Measurements from ENCODE around the gene C6orf62.
A peak's percentile ranks its signal among the peaks of the same experiment; 100 is the strongest.
"Not testable (repeated sequence)": the region's sequence is repeated elsewhere in the genome, so short reads cannot be mapped to it uniquely, and the experiment has no call there.

The C6orf62 gene

GRCh38 chr6:24699521-24700359 is 19.2 kb downstream of the C6orf62 start:
- DNase-seq (ENCODE audit: low spot score): no peak

DNA sequence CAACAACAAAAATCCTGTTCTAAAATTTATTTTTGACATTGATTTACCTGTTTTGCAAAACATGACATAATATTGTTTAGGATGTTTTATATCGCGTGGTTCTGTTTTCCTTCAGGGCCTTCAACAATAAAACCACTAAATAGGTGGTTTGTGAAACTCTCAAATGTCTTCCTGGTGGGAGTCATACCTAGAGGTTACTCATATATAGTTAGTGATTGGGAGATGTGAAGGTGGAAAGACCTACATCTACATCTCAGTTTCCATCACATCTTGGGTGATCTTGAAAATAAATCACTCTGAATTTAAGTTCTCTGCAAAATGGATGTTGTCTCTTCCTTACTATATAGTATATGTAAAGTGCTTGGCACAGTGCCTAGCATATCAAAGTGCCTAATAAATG is 22.9 kb downstream of the C6orf62 start:
- no peak for DNase-seq (ENCODE audit: low spot score)

GRCh38 chr6:24695635-24696034 is 23.3 kb downstream of the C6orf62 start:
- not testable (repeated sequence) for DNase-seq (ENCODE audit: low spot score)

- DNase-seq (ENCODE audit: low spot score): no peak
Measured at GRCh38 chr6:24694198-24694597, 24.8 kb downstream of the C6orf62 start.

DNA sequence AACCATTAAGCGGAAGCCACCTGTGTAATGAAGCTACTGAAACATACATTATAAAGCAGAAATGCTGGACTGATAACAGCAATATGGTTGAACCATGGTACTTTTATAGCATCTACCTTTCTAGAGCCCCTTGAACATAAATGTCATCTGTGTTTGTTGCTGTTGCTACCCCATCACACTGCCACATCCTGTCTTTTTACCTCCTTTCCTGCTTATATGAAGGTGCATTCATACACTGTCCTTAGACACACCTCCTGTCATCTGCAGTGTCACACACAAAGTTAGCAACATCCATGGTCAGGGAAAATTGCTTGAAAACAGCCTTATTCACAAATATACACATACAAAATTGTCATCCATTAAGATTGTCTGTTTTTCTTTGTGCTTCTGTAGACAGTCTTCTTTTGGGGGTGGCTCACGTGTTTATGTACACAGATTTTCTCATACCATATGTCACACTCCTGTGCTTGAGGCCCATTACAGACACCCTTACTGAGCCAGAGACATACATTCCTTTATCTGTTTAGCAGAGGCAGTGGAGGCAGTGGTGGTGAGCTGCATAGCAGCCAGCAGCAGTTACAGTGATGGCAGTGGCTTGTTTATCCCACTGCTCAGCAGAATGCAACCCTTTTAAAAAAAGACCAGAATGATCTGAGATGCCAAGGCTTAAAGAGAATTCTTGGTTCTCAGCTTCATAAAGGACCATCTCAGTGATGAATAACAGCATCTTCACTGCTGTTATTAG is 25.9 kb downstream of the C6orf62 start:
- no peak for DNase-seq (ENCODE audit: low spot score)

GRCh38 chr6:24692415-24692814 is 26.5 kb downstream of the C6orf62 start:
- no peak for DNase-seq (ENCODE audit: low spot score)

GRCh38 chr6:24692003-24692402 is 27.0 kb downstream of the C6orf62 start:
- no peak for DNase-seq (ENCODE audit: low spot score)

- DNase-seq (ENCODE audit: low spot score): no peak
Measured at GRCh38 chr6:24691550-24691949, 27.4 kb downstream of the C6orf62 start.

- DNase-seq (ENCODE audit: low spot score): no peak
Measured at GRCh38 chr6:24690593-24690992, 28.4 kb downstream of the C6orf62 start.

GRCh38 chr6:24689964-24690363 is 29.0 kb downstream of the C6orf62 start:
- DNase-seq (ENCODE audit: low spot score): peak; percentile 26

DNA sequence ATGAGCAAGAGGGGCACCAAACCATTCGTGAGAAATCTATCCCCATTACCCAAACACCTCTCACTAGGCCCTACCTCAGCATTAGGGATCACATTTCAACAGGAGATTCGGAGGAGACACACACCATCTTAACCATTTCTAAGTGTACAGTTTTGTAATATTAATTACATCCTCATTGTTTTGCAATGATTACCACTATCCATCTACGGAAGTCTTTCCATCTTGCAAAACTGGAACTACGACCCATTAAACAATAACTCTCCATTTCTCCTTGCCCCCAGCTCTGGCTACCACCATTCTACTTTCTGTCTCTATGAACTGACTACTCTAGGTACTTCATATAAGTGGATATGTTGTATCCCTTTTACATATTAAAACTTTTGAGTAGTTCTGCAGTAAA is 32.0 kb downstream of the C6orf62 start:
- no peak for DNase-seq (ENCODE audit: low spot score)

GRCh38 chr6:24686408-24686807 is 32.5 kb downstream of the C6orf62 start:
- DNase-seq (ENCODE audit: low spot score): no peak

DNA sequence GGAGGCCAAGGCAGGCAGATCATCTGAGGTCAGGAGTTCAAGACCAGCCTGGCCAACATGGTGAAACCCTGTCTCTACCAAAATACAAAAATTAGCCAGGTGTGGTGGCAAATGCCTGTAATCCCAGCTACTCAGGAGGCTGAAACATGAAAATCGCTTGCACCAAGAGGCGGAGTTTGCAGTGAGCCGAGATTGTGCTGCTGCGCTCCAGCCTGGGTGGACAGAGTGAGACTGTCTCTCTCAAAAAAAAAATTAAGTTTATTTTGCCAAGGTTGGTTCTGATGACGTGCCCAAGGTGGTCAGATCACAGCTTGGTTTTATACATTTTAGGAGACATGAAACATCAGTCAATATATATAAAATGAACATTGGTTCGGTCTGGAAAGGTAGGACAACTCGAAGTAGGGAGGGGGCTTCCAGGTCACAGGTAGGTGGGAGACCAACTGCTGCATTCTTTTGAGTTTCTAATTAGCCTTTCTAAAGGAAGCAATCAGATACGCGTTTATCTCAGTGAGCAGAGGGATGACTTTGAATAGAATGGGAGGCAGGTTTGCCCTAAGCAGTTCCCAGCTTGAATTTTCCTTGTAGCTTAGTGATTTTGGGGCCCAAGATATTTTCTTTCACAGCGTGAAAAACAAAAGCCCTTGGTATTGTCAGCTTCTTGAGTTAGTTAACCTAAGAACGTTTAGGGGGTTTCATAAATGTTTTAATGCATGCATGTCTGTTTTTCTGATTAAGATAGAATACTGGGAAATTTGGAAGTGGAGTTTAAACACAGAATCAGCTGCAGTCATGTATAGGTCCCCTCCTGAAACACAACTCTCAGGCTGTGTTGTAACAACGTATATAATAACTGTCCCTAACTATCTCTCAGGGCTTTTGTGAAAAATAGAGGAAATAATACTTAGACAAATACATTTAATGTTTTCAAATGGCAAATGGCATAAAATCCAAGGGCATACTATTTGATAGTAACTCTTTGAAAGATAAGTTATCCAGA is 35.4 kb downstream of the C6orf62 start:
- DNase-seq (ENCODE audit: low spot score): no peak

GRCh38 chr6:24680582-24680981 is 38.4 kb downstream of the C6orf62 start:
- no peak for DNase-seq (ENCODE audit: low spot score)

DNA sequence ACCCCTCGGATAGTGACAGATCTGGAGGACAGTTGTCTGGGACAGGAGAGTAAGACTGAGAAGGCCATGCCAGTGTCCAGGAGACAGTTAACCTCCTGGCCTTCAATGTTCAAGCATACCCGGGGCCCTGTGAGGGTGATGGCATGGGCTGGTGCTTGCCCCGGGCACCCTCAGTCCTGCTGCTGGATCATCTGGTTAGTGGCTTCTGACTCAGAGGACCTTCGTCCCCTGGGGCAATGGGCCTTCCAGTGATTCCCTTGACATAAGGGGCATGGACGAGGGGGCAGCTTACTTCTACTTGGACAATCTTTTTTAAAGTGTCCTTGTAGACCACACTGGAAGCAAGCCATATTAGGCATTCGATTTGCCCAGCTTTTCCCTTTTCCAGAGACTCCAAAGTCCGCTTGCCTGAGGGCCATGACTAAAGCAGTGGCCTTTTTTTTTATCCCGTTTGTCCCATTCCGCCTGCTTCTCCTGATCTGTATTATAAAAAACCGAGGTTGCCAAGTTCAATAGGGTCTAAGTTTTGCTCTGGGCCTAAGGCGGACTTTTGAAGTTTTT is 40.1 kb downstream of the C6orf62 start:
- DNase-seq (ENCODE audit: low spot score): not testable (repeated sequence)

- DNase-seq (ENCODE audit: low spot score): no peak
Measured at GRCh38 chr6:24673625-24674024, 45.3 kb downstream of the C6orf62 start.

GRCh38 chr6:24672620-24673182 is 46.3 kb downstream of the C6orf62 start:
- DNase-seq (ENCODE audit: low spot score): no peak

DNA sequence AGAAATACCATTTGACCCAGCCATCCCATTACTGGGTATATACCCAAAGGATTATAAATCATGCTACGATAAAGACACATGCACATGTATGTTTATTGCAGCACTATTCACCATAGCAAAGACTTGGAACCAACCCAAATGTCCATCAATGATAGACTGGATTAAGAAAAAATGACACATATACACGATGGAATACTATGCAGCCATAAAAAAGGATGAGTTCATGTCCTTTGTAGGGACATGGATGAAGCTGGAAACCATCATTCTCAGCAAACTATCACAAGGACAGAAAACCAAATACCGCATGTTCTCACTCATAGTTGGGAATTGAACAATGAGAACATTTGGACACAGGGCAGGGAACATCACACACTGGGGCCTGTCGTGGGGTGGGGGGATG is 47.9 kb downstream of the C6orf62 start:
- DNase-seq (ENCODE audit: low spot score): not testable (repeated sequence)

- not testable (repeated sequence) for DNase-seq (ENCODE audit: low spot score)
Measured at GRCh38 chr6:24670492-24670891, 48.5 kb downstream of the C6orf62 start.

DNA sequence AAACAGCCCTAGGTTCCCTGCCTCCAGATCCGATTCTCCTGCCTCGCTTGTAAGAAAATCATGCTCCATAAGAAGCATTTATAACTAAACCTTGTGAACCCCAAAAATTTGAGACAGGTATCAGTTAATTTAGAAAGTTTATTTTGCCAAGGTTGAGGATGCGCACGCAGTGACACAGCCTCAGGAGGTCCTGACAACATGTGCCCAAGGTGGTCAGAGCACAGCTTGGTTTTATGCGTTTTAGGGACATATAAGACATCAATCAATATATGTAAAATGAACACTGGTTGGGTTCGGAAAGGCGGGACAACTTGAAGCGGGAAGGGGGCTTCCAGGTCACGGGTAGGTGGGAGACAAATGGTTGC is 50.0 kb downstream of the C6orf62 start:
- DNase-seq (ENCODE audit: low spot score): no peak

All from hepatic stellate cell (primary cell).